Measurements from ENCODE around the gene UGT1A8.

UGT1A8 gene

GRCh38 chr2:233800208-233800607, 182.8 kb downstream of the UGT1A8 start:
- Mint-ChIP-seq H3K4me1 (peaks cover 9% of the 10 kb centered on the region), H3K27me3 (peaks cover 42% of the 10 kb centered on the region), H3K27ac (no peak overlapping the region), H3K9me3 (no peaks in the 10 kb centered on the region), H3K4me3 (no peak overlapping the region)
- DNase-seq: peak in 1 of 2 donors; percentile 4
- no peak for ATAC-seq

DNA sequence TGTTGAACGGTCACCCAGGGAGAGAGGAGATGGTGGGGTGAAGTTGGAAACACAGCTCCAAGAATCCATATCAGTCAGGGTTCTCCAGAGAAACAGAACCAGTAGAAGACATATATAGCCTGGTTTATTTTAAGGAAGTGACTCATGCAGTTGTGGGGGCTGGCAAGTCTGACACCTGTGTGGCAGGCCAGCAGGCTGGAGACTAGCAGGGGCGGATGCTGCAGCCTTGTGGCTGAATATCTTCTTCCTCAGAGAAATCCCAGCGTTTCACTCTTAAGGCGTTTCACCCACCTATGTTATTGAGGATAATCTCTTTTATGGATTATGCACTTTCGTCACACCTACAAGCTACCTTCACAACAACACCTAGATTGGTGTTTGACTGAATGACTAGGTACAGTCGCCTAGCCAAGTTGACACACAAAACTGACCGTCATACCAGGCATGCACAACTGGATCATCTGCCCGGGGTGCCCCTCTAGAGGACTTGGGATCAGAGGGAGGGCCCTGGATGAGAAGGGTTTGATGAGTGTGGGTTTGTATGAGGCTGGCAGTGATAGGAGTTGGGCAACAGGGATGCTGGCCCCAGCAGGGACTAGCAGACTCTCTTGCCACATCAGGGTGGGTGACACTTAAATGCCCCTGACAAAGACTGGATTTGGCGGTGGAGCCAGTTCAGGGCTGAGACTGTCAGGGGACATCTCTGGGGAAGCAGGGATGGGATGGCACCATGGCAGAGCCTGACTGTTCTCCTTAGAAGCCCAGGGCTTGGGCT, 184.1 kb downstream of the UGT1A8 start:
- Mint-ChIP-seq H3K27ac (no peak overlapping the region), H3K4me3 (no peak overlapping the region), H3K9me3 (no peaks in the 10 kb centered on the region), H3K27me3 (peaks cover 43% of the 10 kb centered on the region), H3K4me1 (peaks cover 9% of the 10 kb centered on the region)
- ATAC-seq (peak; percentile 76), DNase-seq (peak in 1 of 2 donors; percentile 9)

GRCh38 chr2:233802132-233802815, 184.8 kb downstream of the UGT1A8 start:
- no peak for DNase-seq
- no peak for ATAC-seq
- Mint-ChIP-seq H3K27me3 (peaks cover 43% of the 10 kb centered on the region), H3K9me3 (no peaks in the 10 kb centered on the region), H3K27ac (no peak overlapping the region), H3K4me3 (no peak overlapping the region), H3K4me1 (peaks cover 9% of the 10 kb centered on the region)

DNA sequence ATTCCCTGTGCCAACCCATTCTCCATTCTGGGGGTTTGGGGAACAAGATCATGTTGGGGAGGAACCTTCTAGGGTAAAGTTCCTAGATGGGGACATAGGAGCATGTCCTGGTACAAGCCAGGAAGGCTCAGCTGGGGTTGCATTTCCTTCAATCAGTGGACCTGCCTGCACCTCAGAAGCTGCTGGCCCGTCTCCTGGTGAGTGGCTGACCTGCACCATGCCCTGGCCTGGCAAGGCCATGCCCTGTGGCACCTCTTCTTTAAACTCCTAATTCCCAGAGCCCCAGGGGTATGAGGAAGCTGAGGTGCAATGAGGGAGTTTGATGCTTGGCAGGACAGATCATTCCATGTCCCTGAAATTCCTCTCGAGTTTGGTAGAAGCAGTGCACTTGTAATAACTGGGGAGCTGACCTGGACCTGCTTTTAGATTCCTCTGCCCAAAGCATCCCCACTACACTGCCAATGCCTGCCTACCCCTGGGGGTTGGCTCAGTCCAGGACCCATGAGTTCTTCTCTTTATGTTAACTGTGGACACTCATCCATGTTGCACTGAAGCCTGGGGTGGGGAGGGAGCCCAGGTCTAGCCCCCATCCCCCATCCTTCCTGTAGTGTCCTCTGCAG, 186.0 kb downstream of the UGT1A8 start:
- no peak overlapping the region for H3K4me3 Mint-ChIP-seq
- no peak overlapping the region for H3K27ac Mint-ChIP-seq
- peaks cover 9% of the 10 kb centered on the region for H3K4me1 Mint-ChIP-seq
- DNase-seq (no peak), ATAC-seq (no peak)
- no peaks in the 10 kb centered on the region for H3K9me3 Mint-ChIP-seq
- H3K27me3 Mint-ChIP-seq: peaks cover 42% of the 10 kb centered on the region

GRCh38 chr2:233803994-233804393, 186.6 kb downstream of the UGT1A8 start:
- ATAC-seq: no peak
- Mint-ChIP-seq H3K27ac (peak overlapping the region in 1 of 2 donors; percentile 2), H3K4me3 (no peak overlapping the region), H3K4me1 (peaks cover 9% of the 10 kb centered on the region), H3K27me3 (peaks cover 36% of the 10 kb centered on the region), H3K9me3 (no peaks in the 10 kb centered on the region)
- peak in 1 of 2 donors; percentile 6 for DNase-seq

- Mint-ChIP-seq H3K9me3 (no peaks in the 10 kb centered on the region), H3K27ac (no peak overlapping the region), H3K4me3 (no peak overlapping the region), H3K27me3 (peaks cover 36% of the 10 kb centered on the region), H3K4me1 (no peaks in the 10 kb centered on the region)
- DNase-seq: no peak
- no peak for ATAC-seq
Measured at GRCh38 chr2:233807215-233807865, 189.9 kb downstream of the UGT1A8 start.

- Mint-ChIP-seq H3K4me1 (no peaks in the 10 kb centered on the region), H3K27ac (no peak overlapping the region), H3K4me3 (no peak overlapping the region), H3K9me3 (no peaks in the 10 kb centered on the region), H3K27me3 (peaks cover 27% of the 10 kb centered on the region)
- no peak for ATAC-seq
- no peak for DNase-seq
Measured at GRCh38 chr2:233807966-233808935, 190.8 kb downstream of the UGT1A8 start.

DNA sequence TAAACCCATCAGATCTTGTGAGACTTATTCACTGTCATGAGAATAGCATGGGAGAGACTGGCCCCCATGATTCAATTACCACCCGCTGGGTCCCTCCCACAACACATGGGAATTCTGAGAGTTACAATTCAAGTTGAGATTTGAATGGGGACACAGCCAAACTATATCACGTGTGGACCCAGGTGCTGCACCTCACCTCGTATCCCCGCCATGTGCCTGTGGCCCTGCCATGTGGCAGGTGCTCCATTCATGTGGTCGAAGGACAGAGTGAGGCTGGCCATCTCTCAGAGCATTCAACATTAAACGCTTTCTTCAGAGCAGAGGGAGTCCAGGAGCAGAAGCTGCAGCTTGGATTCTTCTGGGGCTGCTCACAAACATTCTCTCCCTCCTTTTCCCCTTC, 193.0 kb downstream of the UGT1A8 start:
- no peak for DNase-seq
- Mint-ChIP-seq H3K27ac (no peak overlapping the region), H3K4me3 (no peak overlapping the region), H3K4me1 (no peaks in the 10 kb centered on the region), H3K9me3 (no peaks in the 10 kb centered on the region), H3K27me3 (peaks cover 8% of the 10 kb centered on the region)
- ATAC-seq: no peak

- no peak for DNase-seq
- no peak for ATAC-seq
- H3K4me3 Mint-ChIP-seq: no peak overlapping the region
- H3K9me3 Mint-ChIP-seq: no peaks in the 10 kb centered on the region
- H3K4me1 Mint-ChIP-seq: no peaks in the 10 kb centered on the region
- H3K27ac Mint-ChIP-seq: no peak overlapping the region
- peaks cover 15% of the 10 kb centered on the region for H3K27me3 Mint-ChIP-seq
Measured at GRCh38 chr2:233811087-233811486, 193.7 kb downstream of the UGT1A8 start.

DNA sequence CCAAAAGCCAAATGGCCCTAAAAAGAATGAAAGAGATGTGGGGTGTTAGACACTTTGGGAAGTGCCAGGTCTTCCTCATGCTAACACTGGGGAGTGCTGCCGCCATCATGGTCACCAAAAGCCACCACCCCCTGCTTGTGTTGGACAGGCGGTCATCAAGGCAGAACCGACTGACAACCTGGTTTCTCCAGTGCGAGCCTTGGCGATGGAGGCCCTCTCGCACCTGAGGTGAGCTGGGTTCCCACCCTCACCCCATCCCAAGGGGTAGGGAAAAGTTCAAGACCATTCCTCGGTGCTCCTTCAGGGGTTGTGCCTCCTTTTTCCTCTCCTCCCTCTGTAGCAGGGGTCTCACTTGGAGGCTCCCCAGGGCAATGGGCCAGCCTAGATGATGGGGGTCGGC, 194.3 kb downstream of the UGT1A8 start:
- DNase-seq (no peak), ATAC-seq (no peak)
- H3K9me3 Mint-ChIP-seq: no peaks in the 10 kb centered on the region
- peaks cover 22% of the 10 kb centered on the region for H3K27me3 Mint-ChIP-seq
- no peaks in the 10 kb centered on the region for H3K4me1 Mint-ChIP-seq
- no peak overlapping the region for H3K4me3 Mint-ChIP-seq
- no peak overlapping the region for H3K27ac Mint-ChIP-seq

GRCh38 chr2:233813236-233814055, 196.0 kb downstream of the UGT1A8 start:
- no peak for ATAC-seq
- Mint-ChIP-seq H3K9me3 (no peaks in the 10 kb centered on the region), H3K27ac (no peak overlapping the region), H3K4me1 (peaks cover 6% of the 10 kb centered on the region), H3K27me3 (peaks cover 29% of the 10 kb centered on the region), H3K4me3 (no peak overlapping the region)
- DNase-seq: no peak

DNA sequence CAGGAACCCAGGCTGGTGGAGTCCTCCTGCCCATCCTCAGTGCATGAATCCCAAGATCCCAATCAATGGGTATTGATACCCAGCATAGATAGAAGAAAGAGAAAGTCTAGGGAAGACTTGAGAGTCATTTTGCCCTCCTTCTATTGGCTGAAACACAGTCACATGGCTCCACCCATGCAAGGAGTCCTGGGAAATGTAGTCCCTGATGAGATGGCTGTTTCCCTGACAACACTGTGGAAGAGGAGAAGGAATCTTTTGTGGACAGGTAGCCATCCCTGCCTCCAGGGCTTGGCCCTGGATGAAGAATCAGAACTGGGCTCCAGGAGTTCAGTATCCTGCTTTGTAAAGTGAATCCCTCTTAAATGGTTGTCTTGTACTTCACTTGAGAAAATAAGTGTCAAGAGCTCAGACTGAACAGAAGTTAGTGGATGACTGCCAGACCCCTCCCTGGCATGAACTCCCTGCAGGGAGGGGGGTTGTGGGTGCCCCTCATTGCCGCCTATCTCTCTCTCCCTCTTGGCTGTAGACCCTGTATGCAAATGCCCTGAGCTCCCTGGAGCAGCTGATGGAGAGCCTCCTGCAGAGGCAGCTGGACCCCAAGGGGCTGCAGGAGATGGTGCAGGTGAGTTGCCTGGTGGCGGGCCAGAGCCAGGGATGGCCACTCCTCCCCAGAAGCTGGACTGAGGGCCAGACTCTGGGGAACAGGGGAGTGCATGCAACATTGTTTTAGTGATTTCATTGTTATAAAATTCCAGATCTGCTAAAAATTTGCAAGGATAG, 196.8 kb downstream of the UGT1A8 start:
- Mint-ChIP-seq H3K27me3 (peaks cover 29% of the 10 kb centered on the region), H3K4me1 (peaks cover 6% of the 10 kb centered on the region), H3K9me3 (no peaks in the 10 kb centered on the region), H3K4me3 (no peak overlapping the region), H3K27ac (no peak overlapping the region)
- no peak for DNase-seq
- no peak for ATAC-seq

DNA sequence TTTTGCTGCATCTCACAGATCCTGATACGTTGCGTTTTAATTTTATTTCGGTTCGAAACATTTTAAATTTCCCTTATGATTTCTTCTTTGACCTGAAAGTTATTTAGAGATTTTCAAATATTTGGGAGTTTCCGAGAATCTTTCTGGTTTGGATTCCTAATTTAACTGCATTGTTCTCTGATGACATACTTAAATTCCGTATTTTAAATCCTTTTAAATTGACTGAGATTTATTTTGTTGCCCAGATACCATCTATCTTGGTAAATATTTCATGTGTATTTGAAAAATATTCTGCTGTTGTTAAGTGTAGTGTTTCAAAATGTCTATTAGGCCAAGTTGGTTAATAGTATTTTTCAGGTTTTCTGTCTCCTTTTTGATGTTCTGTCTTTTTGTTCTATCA, 198.4 kb downstream of the UGT1A8 start:
- no peak for ATAC-seq
- Mint-ChIP-seq H3K9me3 (no peaks in the 10 kb centered on the region), H3K27me3 (peaks cover 29% of the 10 kb centered on the region), H3K27ac (no peak overlapping the region), H3K4me3 (no peak overlapping the region), H3K4me1 (peaks cover 6% of the 10 kb centered on the region)
- no peak for DNase-seq

All from stimulated activated naive CD8-positive, alpha-beta T cell treated with anti-CD3 and anti-CD28 coated beads, Interleukin-15, amount 100 ng/mL, for 72 hours (primary cell).